Nephron (organoid): ENCODE results near the gene SHCBP1L.

Experiments used
- H3K27ac Mint-ChIP-seq, 3 experiments: 2 replicates each; pipeline ENCODE4 v1.8.0; 2020; ENCODE audit warnings: mixed read lengths in 3 of 3, mild to moderate bottlenecking in 2 of 3, moderate library complexity in 1 of 3
- H3K27me3 Mint-ChIP-seq: 2 replicates; pipeline ENCODE4 v1.8.0; 2021; ENCODE audit warnings: low read depth, mild to moderate bottlenecking, moderate library complexity, mixed read lengths
- H3K36me3 Mint-ChIP-seq: 2 replicates; pipeline ENCODE4 v1.8.0; 2020; ENCODE audit warnings: low read depth, mixed read lengths
- H3K4me1 Mint-ChIP-seq: 2 replicates; pipeline ENCODE4 v1.8.0; 2020; ENCODE audit warnings: mixed read lengths
- H3K4me3 Mint-ChIP-seq, 3 experiments: 2 replicates each; pipeline ENCODE4 v1.8.0; 2020; ENCODE audit warnings: mild to moderate bottlenecking in 3 of 3, mixed read lengths in 3 of 3, moderate library complexity in 2 of 3
- H3K9me3 Mint-ChIP-seq: 2 replicates; pipeline ENCODE4 v1.8.0; 2020; ENCODE audit warnings: mixed read lengths
- TF ChIP-seq, protein P1 (sequence below), 3 experiments: fragments of 200-600 bp; sonication (generic); IDR thresholded peaks; one replicate each; pipeline ENCODE4 v1.5.0; 2021; ENCODE audit warnings: antibody characterized with exemption in 3 of 3; ENCODE audit not compliant: unreplicated experiment in 3 of 3

The SHCBP1L gene

DNA sequence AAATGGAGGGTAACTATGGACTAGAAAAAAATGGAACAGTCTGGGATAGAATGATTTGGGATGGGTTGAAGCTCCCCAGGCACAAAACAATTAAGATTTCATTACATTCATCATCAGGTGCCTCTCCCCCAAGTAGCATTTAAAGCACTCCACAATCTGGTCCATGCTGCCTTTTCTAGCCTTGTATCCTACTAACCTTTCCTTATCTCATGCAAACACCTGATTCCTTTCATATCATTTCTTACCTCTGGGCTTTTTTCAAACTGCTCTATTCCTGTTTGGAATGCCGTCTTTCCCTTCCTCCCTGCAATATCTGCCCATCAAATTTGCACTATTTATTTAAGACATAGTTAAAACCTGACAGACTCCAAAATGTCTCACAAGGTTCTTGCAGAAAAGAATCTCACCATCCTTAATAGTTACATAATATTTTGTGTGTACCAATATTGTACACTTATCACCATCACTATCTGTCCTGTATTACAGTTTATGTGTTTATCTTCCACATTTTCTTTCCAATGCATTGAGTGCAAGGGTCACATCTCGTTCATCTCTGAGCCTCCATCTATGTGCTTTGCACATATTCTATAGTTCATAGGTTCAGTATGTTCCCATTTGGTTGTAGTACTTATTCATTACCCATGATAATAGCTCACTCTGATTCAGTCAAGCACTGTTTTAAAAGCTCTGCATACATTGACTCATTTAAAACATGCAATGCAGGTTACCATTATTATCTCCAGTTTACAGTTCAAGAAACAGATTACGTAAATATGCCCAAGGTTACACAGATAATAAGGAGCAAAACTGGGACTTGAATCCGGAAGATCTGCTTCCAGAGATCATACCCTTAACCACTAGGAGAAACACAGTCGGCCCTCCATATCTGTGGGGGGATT, 16.1 kb upstream of the SHCBP1L start:
- TF ChIP-seq, protein P1, sequence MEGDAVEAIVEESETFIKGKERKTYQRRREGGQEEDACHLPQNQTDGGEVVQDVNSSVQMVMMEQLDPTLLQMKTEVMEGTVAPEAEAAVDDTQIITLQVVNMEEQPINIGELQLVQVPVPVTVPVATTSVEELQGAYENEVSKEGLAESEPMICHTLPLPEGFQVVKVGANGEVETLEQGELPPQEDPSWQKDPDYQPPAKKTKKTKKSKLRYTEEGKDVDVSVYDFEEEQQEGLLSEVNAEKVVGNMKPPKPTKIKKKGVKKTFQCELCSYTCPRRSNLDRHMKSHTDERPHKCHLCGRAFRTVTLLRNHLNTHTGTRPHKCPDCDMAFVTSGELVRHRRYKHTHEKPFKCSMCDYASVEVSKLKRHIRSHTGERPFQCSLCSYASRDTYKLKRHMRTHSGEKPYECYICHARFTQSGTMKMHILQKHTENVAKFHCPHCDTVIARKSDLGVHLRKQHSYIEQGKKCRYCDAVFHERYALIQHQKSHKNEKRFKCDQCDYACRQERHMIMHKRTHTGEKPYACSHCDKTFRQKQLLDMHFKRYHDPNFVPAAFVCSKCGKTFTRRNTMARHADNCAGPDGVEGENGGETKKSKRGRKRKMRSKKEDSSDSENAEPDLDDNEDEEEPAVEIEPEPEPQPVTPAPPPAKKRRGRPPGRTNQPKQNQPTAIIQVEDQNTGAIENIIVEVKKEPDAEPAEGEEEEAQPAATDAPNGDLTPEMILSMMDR (IDR thresholded peaks at IDR 0.05; ENCODE audit: unreplicated experiment in 3 of 3): no peak
- no peaks in the 10 kb centered on the region for H3K36me3 Mint-ChIP-seq
- H3K9me3 Mint-ChIP-seq: no peaks in the 10 kb centered on the region
- no peaks in the 10 kb centered on the region for H3K27me3 Mint-ChIP-seq
- H3K27ac Mint-ChIP-seq: no peak overlapping the region
- no peaks in the 10 kb centered on the region for H3K4me1 Mint-ChIP-seq
- H3K4me3 Mint-ChIP-seq: no peak overlapping the region

DNA sequence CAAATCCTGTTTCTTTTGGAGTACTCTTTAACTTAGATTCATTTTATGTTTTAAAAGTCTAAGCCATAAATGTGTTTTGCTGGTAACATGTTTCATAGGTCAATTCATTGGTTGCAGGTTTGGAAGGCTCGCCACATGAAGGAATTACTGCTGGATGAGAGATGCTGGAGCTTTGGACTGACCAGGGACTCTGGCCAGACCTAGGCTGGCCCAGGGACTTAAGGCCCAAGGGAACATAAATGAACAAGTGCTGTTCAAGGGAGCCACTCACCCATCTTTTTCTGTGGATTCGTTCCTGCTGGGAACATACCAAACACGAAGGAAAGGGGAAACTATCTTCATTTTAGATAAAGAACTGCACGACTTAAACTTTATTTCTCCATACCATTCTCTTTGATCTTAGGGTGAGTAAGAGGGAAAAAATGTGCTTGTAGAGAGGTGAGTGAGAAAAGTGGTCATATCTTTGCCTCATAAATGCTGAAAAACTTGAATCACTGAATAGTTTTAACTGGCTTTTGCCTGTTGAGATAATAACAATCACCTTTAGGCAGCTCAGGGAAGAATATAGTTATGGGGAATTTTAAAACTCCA, 15.3 kb upstream of the SHCBP1L start:
- Mint-ChIP-seq H3K27me3 (no peaks in the 10 kb centered on the region), H3K27ac (no peak overlapping the region), H3K4me3 (no peak overlapping the region), H3K9me3 (no peaks in the 10 kb centered on the region), H3K36me3 (no peaks in the 10 kb centered on the region), H3K4me1 (no peaks in the 10 kb centered on the region)
- TF ChIP-seq, protein P1 (IDR thresholded peaks at IDR 0.05; ENCODE audit: unreplicated experiment in 3 of 3): no peak

DNA sequence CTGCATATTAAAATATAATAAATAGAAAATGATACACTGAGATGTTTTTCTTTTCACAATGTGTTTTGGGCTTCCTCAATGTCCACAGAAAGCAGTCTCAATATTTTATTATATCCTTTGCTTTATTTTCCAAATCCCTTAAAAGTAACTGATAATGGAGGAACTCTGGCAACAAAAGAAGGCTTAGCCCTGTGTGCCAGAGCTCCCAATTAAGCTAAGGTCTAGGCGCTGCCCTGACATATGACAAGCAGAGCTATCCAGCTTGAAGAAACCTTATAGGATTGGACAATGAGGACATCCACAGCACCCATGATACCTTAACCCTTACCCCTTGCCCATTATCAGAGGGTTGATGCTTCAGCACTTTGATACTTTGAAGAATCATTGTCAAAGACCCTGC, 12.9 kb upstream of the SHCBP1L start:
- Mint-ChIP-seq H3K4me1 (peaks cover 10% of the 10 kb centered on the region), H3K27me3 (no peaks in the 10 kb centered on the region), H3K36me3 (no peaks in the 10 kb centered on the region), H3K4me3 (no peak overlapping the region), H3K27ac (no peak overlapping the region), H3K9me3 (no peaks in the 10 kb centered on the region)
- TF ChIP-seq, protein P1 (IDR thresholded peaks at IDR 0.05; ENCODE audit: unreplicated experiment in 3 of 3): no peak

DNA sequence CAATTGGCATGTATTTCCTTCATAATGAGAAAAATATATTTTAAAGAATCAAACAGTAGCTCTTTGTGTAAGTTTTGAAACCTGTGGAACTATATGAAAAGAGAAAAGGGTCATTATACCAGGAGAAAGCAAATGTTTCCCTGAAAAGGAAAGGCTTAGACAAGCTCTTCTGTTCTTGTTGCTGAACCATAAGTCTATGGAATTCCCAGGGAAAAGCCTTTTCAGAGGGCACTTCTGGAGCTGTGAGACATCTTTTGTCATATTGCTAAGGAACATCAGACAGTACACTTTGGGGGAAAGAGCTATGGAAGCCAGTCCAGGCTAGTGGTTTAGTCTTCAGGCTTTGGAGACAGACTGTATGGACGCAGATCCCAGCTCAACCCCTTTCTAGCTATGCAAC, 12.1 kb upstream of the SHCBP1L start:
- no peaks in the 10 kb centered on the region for H3K36me3 Mint-ChIP-seq
- H3K9me3 Mint-ChIP-seq: no peaks in the 10 kb centered on the region
- no peak overlapping the region for H3K27ac Mint-ChIP-seq
- H3K4me3 Mint-ChIP-seq: no peak overlapping the region
- TF ChIP-seq, protein P1 (IDR thresholded peaks at IDR 0.05; ENCODE audit: unreplicated experiment in 3 of 3): no peak
- H3K27me3 Mint-ChIP-seq: no peaks in the 10 kb centered on the region
- H3K4me1 Mint-ChIP-seq: peaks cover 10% of the 10 kb centered on the region

DNA sequence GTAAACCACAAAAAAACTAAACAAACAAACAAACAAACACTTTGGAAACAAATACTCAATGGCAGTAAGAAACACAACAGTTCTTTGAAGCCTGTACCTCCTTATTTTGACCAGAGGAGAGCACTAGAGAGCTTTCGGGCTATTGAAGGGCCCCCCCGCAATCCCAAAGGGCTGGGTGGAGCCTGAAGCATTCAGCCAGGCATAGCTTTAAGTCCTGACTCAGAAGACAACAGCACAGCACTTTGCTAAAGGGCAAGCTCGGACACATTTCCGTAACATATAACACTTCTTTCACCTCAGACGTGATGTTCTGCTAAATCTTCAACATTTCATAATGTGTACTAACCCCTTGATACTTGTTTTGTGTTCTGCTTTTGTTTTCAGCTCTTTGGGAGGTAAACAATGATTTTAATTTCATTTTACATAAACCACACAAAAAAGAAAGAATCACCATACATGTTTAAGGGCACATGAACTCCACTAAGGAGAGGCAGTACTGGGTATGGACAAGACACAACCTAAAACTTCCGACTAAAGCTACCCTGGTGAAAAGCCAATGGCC, 9.7 kb upstream of the SHCBP1L start:
- Mint-ChIP-seq H3K27ac (peak overlapping the region; percentile 16 to 72 (median 71)), H3K9me3 (no peaks in the 10 kb centered on the region)
- TF ChIP-seq, protein P1 (IDR thresholded peaks at IDR 0.05; ENCODE audit: unreplicated experiment in 3 of 3): peak; percentile 95 to 96 (median 95)

More for the DNA sequence above, 9.7 kb upstream of the SHCBP1L start:
- peaks cover 10% of the 10 kb centered on the region for H3K4me1 Mint-ChIP-seq
- no peaks in the 10 kb centered on the region for H3K36me3 Mint-ChIP-seq
- H3K4me3 Mint-ChIP-seq: peak overlapping the region; percentile 10 to 65 (median 17)
- H3K27me3 Mint-ChIP-seq: no peaks in the 10 kb centered on the region
